H9 (cell line): Measurements from ENCODE around the gene APOL1. TPM values are rescaled to one million over a fixed set of nuclear protein-coding genes. Genes with fewer than 3 reads are reported as not detected.
"Not testable (repeated sequence)": the region's sequence is repeated elsewhere in the genome, so short reads cannot be mapped to it uniquely, and the experiment has no call there.

ENCODE experiments used
- DNase-seq: peaks from one replicate; pipeline ENCODE4 v3.0.0-alpha.2; 2017
- H2AFZ ChIP-seq: one replicate; pipeline ENCODE4 v1.6.1; 2013; ENCODE audit warnings: mild to moderate bottlenecking, low read length, control low read depth, moderate library complexity
- H2AK5ac ChIP-seq: 2 replicates; pipeline ENCODE4 v1.6.1; 2013; ENCODE audit warnings: low read length, control low read depth, mixed read lengths; ENCODE audit not compliant: insufficient read length
- H2BK120ac ChIP-seq: one replicate; pipeline ENCODE4 v1.6.1; 2013; ENCODE audit warnings: low read depth, mild to moderate bottlenecking, low read length, control low read depth, inconsistent platforms; ENCODE audit not compliant: poor library complexity, severe bottlenecking
- H2BK12ac ChIP-seq: 2 replicates; pipeline ENCODE4 v1.6.1; 2013; ENCODE audit warnings: low read length, control low read depth, mixed read lengths, low read depth; ENCODE audit not compliant: insufficient read length
- H2BK15ac ChIP-seq: 2 replicates; pipeline ENCODE4 v1.6.1; 2013; ENCODE audit warnings: low read depth, low read length, control low read depth
- H2BK20ac ChIP-seq: one replicate; pipeline ENCODE4 v1.6.1; 2013; ENCODE audit warnings: low read depth, mild to moderate bottlenecking, low read length, control low read depth, inconsistent platforms; ENCODE audit not compliant: poor library complexity, severe bottlenecking
- H2BK5ac ChIP-seq: 2 replicates; pipeline ENCODE4 v1.6.1; 2013; ENCODE audit warnings: low read length, control low read depth, mixed read lengths; ENCODE audit not compliant: insufficient read length
- H3K14ac ChIP-seq: 2 replicates; pipeline ENCODE4 v1.6.1; 2013; ENCODE audit warnings: low read length, control low read depth; ENCODE audit not compliant: insufficient read depth
- H3K18ac ChIP-seq: 2 replicates; pipeline ENCODE4 v1.6.1; 2013; ENCODE audit warnings: low read depth, mild to moderate bottlenecking, mixed read lengths, low read length, control low read depth; ENCODE audit not compliant: insufficient read length
- H3K23ac ChIP-seq: 2 replicates; pipeline ENCODE4 v1.6.1; 2013; ENCODE audit warnings: low read length, control low read depth, mixed read lengths, low read depth; ENCODE audit not compliant: insufficient read length
- H3K23me2 ChIP-seq: 2 replicates; pipeline ENCODE4 v1.6.1; 2013; ENCODE audit warnings: low read depth, mild to moderate bottlenecking, mixed read lengths, low read length, control low read depth; ENCODE audit not compliant: insufficient read length, poor library complexity, severe bottlenecking
- H3K27ac ChIP-seq: 2 replicates; pipeline ENCODE4 v1.5.1; 2013; ENCODE audit warnings: low read length, control low read depth, mixed read lengths, low read depth; ENCODE audit not compliant: insufficient read length
- H3K27me3 ChIP-seq: 2 replicates; pipeline ENCODE4 v1.6.1; 2013; ENCODE audit warnings: low read length, control low read depth, inconsistent platforms; ENCODE audit not compliant: insufficient read depth
- H3K4ac ChIP-seq: 2 replicates; pipeline ENCODE4 v1.6.1; 2013; ENCODE audit warnings: low read depth, mild to moderate bottlenecking, control low read depth, inconsistent platforms, low read length, moderate library complexity
- H3K4me1 ChIP-seq: 2 replicates; pipeline ENCODE4 v1.6.1; 2013; ENCODE audit warnings: low read length, control low read depth, inconsistent platforms; ENCODE audit not compliant: insufficient read depth
- H3K4me2 ChIP-seq: 2 replicates; pipeline ENCODE4 v1.6.1; 2013; ENCODE audit warnings: low read length, control low read depth, mixed read lengths; ENCODE audit not compliant: insufficient read length, insufficient read depth
- H3K56ac ChIP-seq: 2 replicates; pipeline ENCODE4 v1.6.1; 2013; ENCODE audit warnings: low read depth, mild to moderate bottlenecking, mixed read lengths, low read length, control low read depth; ENCODE audit not compliant: insufficient read length
- H3K79me1 ChIP-seq: 2 replicates; pipeline ENCODE4 v1.6.1; 2013; ENCODE audit warnings: low read depth, mild to moderate bottlenecking, moderate library complexity, low read length, control low read depth, inconsistent platforms; ENCODE audit not compliant: insufficient read depth, poor library complexity, severe bottlenecking
- H3K79me2 ChIP-seq: 2 replicates; pipeline ENCODE4 v1.6.1; 2013; ENCODE audit warnings: low read length, control low read depth, inconsistent platforms; ENCODE audit not compliant: insufficient read depth
- H3K9ac ChIP-seq: 2 replicates; pipeline ENCODE4 v1.6.1; 2013; ENCODE audit warnings: low read length, control low read depth, mixed read lengths; ENCODE audit not compliant: insufficient read length; ENCODE audit errors: extremely low read depth
- H3K9me3 ChIP-seq: one replicate; pipeline ENCODE4 v1.6.1; 2013; ENCODE audit warnings: low read depth, low read length, inconsistent platforms; ENCODE audit not compliant: control insufficient read depth
- H3T11ph ChIP-seq: one replicate; pipeline ENCODE4 v1.6.1; 2013; ENCODE audit warnings: mild to moderate bottlenecking, low read length, control low read depth, inconsistent platforms
- H4K20me1 ChIP-seq: one replicate; pipeline ENCODE4 v1.6.1; 2013; ENCODE audit not compliant: control insufficient read depth, insufficient read length, insufficient read depth
- H4K5ac ChIP-seq: 2 replicates; pipeline ENCODE4 v1.6.1; 2013; ENCODE audit warnings: low read depth, mild to moderate bottlenecking, mixed read lengths, low read length, control low read depth; ENCODE audit not compliant: insufficient read length
- H4K8ac ChIP-seq: replicated peaks from 2 replicates; pipeline ENCODE4 v1.6.1; 2013; ENCODE audit warnings: low read length, control low read depth, mixed read lengths, low read depth; ENCODE audit not compliant: insufficient read length
- H4K91ac ChIP-seq: 2 replicates; pipeline ENCODE4 v1.6.1; 2013; ENCODE audit warnings: low read depth, mild to moderate bottlenecking, moderate library complexity, mixed read lengths, low read length, control low read depth; ENCODE audit not compliant: insufficient read length
- H3K27ac Mint-ChIP-seq, 3 experiments: 2 replicates in 2 of 3; 3 replicates in 1 of 3; pipeline ENCODE4 v1.8.0; 2020 to 2021; ENCODE audit warnings: mixed read lengths in 3 of 3, mild to moderate bottlenecking in 1 of 3, moderate library complexity in 1 of 3
- H3K27me3 Mint-ChIP-seq: 2 replicates; pipeline ENCODE4 v1.8.0; 2021; ENCODE audit warnings: low read depth, mild to moderate bottlenecking, moderate library complexity, mixed read lengths
- H3K36me3 Mint-ChIP-seq, 3 experiments: 2 replicates in 2 of 3; 3 replicates in 1 of 3; pipeline ENCODE4 v1.8.0; 2020 to 2021; ENCODE audit warnings: low read depth in 3 of 3, mixed read lengths in 3 of 3; ENCODE audit not compliant: insufficient read depth in 1 of 3
- H3K4me1 Mint-ChIP-seq, 2 experiments: 2 replicates each; pipeline ENCODE4 v1.8.0; 2020; ENCODE audit warnings: mixed read lengths in 2 of 2
- H3K4me3 Mint-ChIP-seq, 2 experiments: 2 replicates in 1 of 2; 3 replicates in 1 of 2; pipeline ENCODE4 v1.8.0; 2020 to 2021; ENCODE audit warnings: mild to moderate bottlenecking in 2 of 2, mixed read lengths in 2 of 2, moderate library complexity in 1 of 2
- H3K9me3 Mint-ChIP-seq, 2 experiments: 2 replicates in 1 of 2; 3 replicates in 1 of 2; pipeline ENCODE4 v1.8.0; 2020; ENCODE audit warnings: mild to moderate bottlenecking in 2 of 2, mixed read lengths in 2 of 2, moderate library complexity in 1 of 2
- CTCF ChIP-seq: fragments of 200-600 bp; sonication (generic); conservative IDR thresholded peaks from 3 replicates; pipeline ENCODE4 v1.8.0; 2021; ENCODE audit warnings: antibody characterized with exemption, mild to moderate bottlenecking
- WGBS: extraction: QIAGEN DNeasy Blood & Tissue Kit; methylation state at CpG from one replicate; pipeline ENCODE4 v1.1.7; 2013; ENCODE audit warnings: missing lambda C conversion rate, low lambda C conversion rate, mixed read lengths; ENCODE audit not compliant: insufficient read length; ENCODE audit errors: extremely low coverage; 5-methylcytosine and 5-hydroxymethylcytosine counted together
- total RNA-seq: library from RNA; stranded (reverse); gene quantifications from 2 replicates; pipeline ENCODE4 v1.2.1, GENCODE V29; 2021

The APOL1 gene
- total RNA-seq, 1 experiment from 2014 or later = not detected

GRCh38 chr22:36227806-36228205 is 25.1 kb upstream of the APOL1 start:
- H3K79me2 ChIP-seq = no peaks in the 10 kb centered on the region
- no peak overlapping the region for H2AFZ ChIP-seq
- H3K9me3 ChIP-seq = no peaks in the 10 kb centered on the region
- H3K14ac ChIP-seq = no peak overlapping the region
- no peak overlapping the region for H3K27ac Mint-ChIP-seq
- no peak overlapping the region for H3K56ac ChIP-seq
- H3K4me1 ChIP-seq = no peaks in the 10 kb centered on the region
- no peaks in the 10 kb centered on the region for H4K20me1 ChIP-seq
- no peak overlapping the region for H3K27ac ChIP-seq
- no peak overlapping the region for H2AK5ac ChIP-seq
- H2BK12ac ChIP-seq = no peak overlapping the region
- H3K9me3 Mint-ChIP-seq = no peaks in the 10 kb centered on the region
- no peak overlapping the region for H3K23ac ChIP-seq
- no peak overlapping the region for H2BK15ac ChIP-seq
- no peaks in the 10 kb centered on the region for H3K23me2 ChIP-seq
- H3K4ac ChIP-seq = no peak overlapping the region
- no peak overlapping the region for H2BK20ac ChIP-seq
- H4K8ac ChIP-seq = no peak overlapping the region
- H3T11ph ChIP-seq = no peak overlapping the region
- H4K91ac ChIP-seq = no peak overlapping the region
- peaks cover 10 to 53% (median 38%) of the 10 kb centered on the region in 3 experiments for H3K36me3 Mint-ChIP-seq
- WGBS = no CpG with 5 or more reads among the region's 8 CpGs
- no peaks in the 10 kb centered on the region for H3K79me1 ChIP-seq
- H3K27me3 ChIP-seq = no peaks in the 10 kb centered on the region
- no peaks in the 10 kb centered on the region for H3K27me3 Mint-ChIP-seq
- TF ChIP-seq CTCF = no peak
- no peak overlapping the region for H3K9ac ChIP-seq
- H2BK5ac ChIP-seq = no peak overlapping the region
- no peak overlapping the region for H2BK120ac ChIP-seq
- H3K4me2 ChIP-seq = no peak overlapping the region
- no peak for DNase-seq
- peaks cover 4 to 13% of the 10 kb centered on the region in 2 experiments for H3K4me1 Mint-ChIP-seq
- no peak overlapping the region for H4K5ac ChIP-seq
- no peak overlapping the region for H3K4me3 Mint-ChIP-seq
- H3K18ac ChIP-seq = no peak overlapping the region

- H2AK5ac ChIP-seq, H3K4ac ChIP-seq, H2BK15ac ChIP-seq, H3K9me3 ChIP-seq, H3K4me1 ChIP-seq, H2BK120ac ChIP-seq, H3K27me3 ChIP-seq, H2BK5ac ChIP-seq, DNase-seq, H4K8ac ChIP-seq, H3K56ac ChIP-seq, H3K18ac ChIP-seq, H3K27ac Mint-ChIP-seq, H3K4me2 ChIP-seq, H3K23ac ChIP-seq, H3K9ac ChIP-seq, H3K79me1 ChIP-seq, H2AFZ ChIP-seq, H3T11ph ChIP-seq, H3K27ac ChIP-seq, H3K79me2 ChIP-seq, H3K4me3 Mint-ChIP-seq, H4K91ac ChIP-seq, H4K20me1 ChIP-seq, H3K27me3 Mint-ChIP-seq, H3K23me2 ChIP-seq, H4K5ac ChIP-seq, H3K9me3 Mint-ChIP-seq, H2BK12ac ChIP-seq, H3K14ac ChIP-seq, H2BK20ac ChIP-seq: not testable (repeated sequence)
- Mint-ChIP-seq H3K4me1 (peaks cover 4 to 13% of the 10 kb centered on the region in 2 experiments), H3K36me3 (peaks cover 10 to 53% (median 38%) of the 10 kb centered on the region in 3 experiments)
- WGBS = no CpG with 5 or more reads among the region's 1 CpG
Observed at GRCh38 chr22:36228369-36228768, 24.6 kb upstream of the APOL1 start.
